A549 (cell line): ENCODE results near the gene TF. TPM values are rescaled to one million over a fixed set of nuclear protein-coding genes. Genes with fewer than 3 reads are reported as not detected.

ENCODE experiments used
- ATAC-seq, 2 experiments: fragments of 200-7000 bp in 1 of 2; fragments of >200 bp in 1 of 2; cut with Nextera tagmentation in 1 of 2; cut with Tn5 transposase in 1 of 2; 3 replicates each; pipeline versions ENCODE4 v1.8.0 to v1.9.1; 2018 to 2020; ENCODE audit warnings: mild to moderate bottlenecking in 1 of 2, moderate library complexity in 1 of 2
- CTCF ChIA-PET: fragments of 300-600 bp; sonication (Branson Sonifier 250); formaldehyde crosslinking; extraction: SDS; loops from one replicate; lab custom pipeline; 2021; ENCODE audit warnings: antibody characterized with exemption, inconsistent platforms; lab: Yijun Ruan, JAX
- POLR2A ChIA-PET: fragments of 350-600 bp; formaldehyde crosslinking; extraction: SDS; loops from one replicate; lab custom pipeline; 2021; ENCODE audit warnings: antibody characterized with exemption, inconsistent platforms; lab: Yijun Ruan, JAX
- DNase-seq, 2 experiments: peaks; one replicate each; pipeline versions ENCODE4 v3.0.0 to v3.0.0-alpha.2; 2011 to 2016; ENCODE audit warnings: low read depth in 1 of 2, low spot score in 1 of 2
- FAIRE-seq: peaks from 2 replicates; lab custom pipeline; 2011; peaks lifted over from hg19 to GRCh38; lab: Jason Lieb, UNC
- H3K27ac ChIP-seq, 2 experiments: fragments of >200 bp; sonication (Bioruptor Twin); formaldehyde crosslinking; 3 replicates each; pipeline ENCODE4 v1.5.1; 2016 to 2017
- H3K4me1 ChIP-seq: fragments of >200 bp; sonication (Bioruptor Twin); formaldehyde crosslinking; 3 replicates; pipeline ENCODE4 v1.6.1; 2016
- H3K4me2 ChIP-seq: fragments of >200 bp; sonication (Bioruptor Twin); formaldehyde crosslinking; 3 replicates; pipeline ENCODE4 v1.6.1; 2016
- H3K4me3 ChIP-seq: fragments of >200 bp; sonication (Bioruptor Twin); formaldehyde crosslinking; 3 replicates; pipeline ENCODE4 v1.5.1; 2016
- H3K9me3 ChIP-seq: fragments of >200 bp; sonication (Bioruptor Twin); formaldehyde crosslinking; 3 replicates; pipeline ENCODE4 v1.6.1; 2016
- CEBPB ChIP-seq, 2 experiments: fragments of >200 bp in 1 of 2; sonication (Bioruptor Twin) in 1 of 2; formaldehyde crosslinking in 1 of 2; IDR thresholded peaks; 2 replicates each; pipeline ENCODE4 v1.6.1; 2012 to 2016
- EHF ChIP-seq: fragments of 250-450 bp; sonication (Bioruptor Pico); IDR thresholded peaks from 2 replicates; pipeline ENCODE4 v1.5.0; 2020; ENCODE audit warnings: mild to moderate bottlenecking
- GATA3 ChIP-seq: IDR thresholded peaks from 2 replicates; pipeline ENCODE4 v1.6.1; 2012; ENCODE audit warnings: borderline replicate concordance
- HDAC2 ChIP-seq: fragments of 200-600 bp; sonication (generic); IDR thresholded peaks from 2 replicates; pipeline ENCODE4 v1.6.1; 2016
- HES2 ChIP-seq: fragments of >200 bp; sonication (Bioruptor Twin); formaldehyde crosslinking; IDR thresholded peaks from 2 replicates; pipeline ENCODE4 v1.6.1; 2016
- HOXB13 ChIP-seq: fragments of 250-450 bp; sonication (Bioruptor Pico); IDR thresholded peaks from 2 replicates; pipeline ENCODE4 v1.5.0; 2020; ENCODE audit warnings: low read depth, mild to moderate bottlenecking, moderate library complexity
- HOXB5 ChIP-seq: fragments of 250-450 bp; sonication (Bioruptor Pico); IDR thresholded peaks from 2 replicates; pipeline ENCODE4 v1.5.0; 2020; ENCODE audit warnings: mild to moderate bottlenecking, moderate library complexity
- JUNB ChIP-seq: fragments of >200 bp; sonication (Bioruptor Twin); formaldehyde crosslinking; IDR thresholded peaks from 2 replicates; pipeline ENCODE4 v1.6.1; 2016
- KDM5A ChIP-seq: fragments of 200-600 bp; sonication (generic); IDR thresholded peaks from 2 replicates; pipeline ENCODE4 v1.6.1; 2016; ENCODE audit warnings: antibody characterized with exemption, mild to moderate bottlenecking
- MAFK ChIP-seq: fragments of 450-650 bp; IDR thresholded peaks from 2 replicates; pipeline ENCODE4 v1.6.1; 2014; ENCODE audit not compliant: partially characterized antibody
- NFE2L2 ChIP-seq: fragments of 150-350 bp; conservative IDR thresholded peaks from 2 replicates; pipeline ENCODE4 v1.6.1; 2014; ENCODE audit warnings: low read length
- PBX3 ChIP-seq: IDR thresholded peaks from 2 replicates; pipeline ENCODE4 v1.6.1; 2012
- POLR2A ChIP-seq: IDR thresholded peaks from 2 replicates; pipeline ENCODE4 v1.6.1; 2012; ENCODE audit warnings: mild to moderate bottlenecking, low read length
- RCOR1 ChIP-seq: fragments of 150-350 bp; IDR thresholded peaks from 2 replicates; pipeline ENCODE4 v1.6.1; 2014; ENCODE audit warnings: antibody characterized with exemption, low read length, low read depth
- SMC3 ChIP-seq: fragments of >200 bp; sonication (Bioruptor Twin); formaldehyde crosslinking; IDR thresholded peaks from 3 replicates; pipeline ENCODE4 v1.6.1; 2018; ENCODE audit warnings: inconsistent platforms
- SREBF2 ChIP-seq: fragments of 450-650 bp; IDR thresholded peaks from 2 replicates; pipeline ENCODE4 v1.6.1; 2014; ENCODE audit warnings: mild to moderate bottlenecking, moderate library complexity
- TP53 ChIP-seq: fragments of 250-450 bp; sonication (Bioruptor Pico); IDR thresholded peaks from 2 replicates; pipeline ENCODE4 v1.5.0; 2021; ENCODE audit warnings: mild to moderate bottlenecking, moderate library complexity
- USF2 ChIP-seq: fragments of 450-650 bp; IDR thresholded peaks from 2 replicates; pipeline ENCODE4 v1.6.1; 2014; ENCODE audit warnings: antibody characterized with exemption
- ZSCAN20 ChIP-seq: fragments of 250-450 bp; sonication (Bioruptor Pico); IDR thresholded peaks from 2 replicates; pipeline ENCODE4 v1.8.0; 2022; ENCODE audit warnings: mild to moderate bottlenecking, moderate library complexity
- WGBS: methylation state at CpG from one replicate; pipeline ENCODE4 v1.1.6; 2017; ENCODE audit errors: missing lambda C conversion rate; 5-methylcytosine and 5-hydroxymethylcytosine counted together
- polyA plus RNA-seq, 4 experiments: library from polyadenylated mRNA; depleted of rRNA in 3 of 4; stranded (reverse); fragments of >200 nt; fragmentation: RNase III in 1 of 4; extraction: RNeasy Plus Mini Kit Qiagen cat#74134 plus additional on column Dnase treatment in 1 of 4; gene quantifications; 2 replicates in 3 of 4; 3 replicates in 1 of 4; pipeline ENCODE4 v1.2.3, GENCODE V29; 2011 to 2017
- TF ChIP-seq, protein P1 (sequence below): fragments of 250-450 bp; sonication (Bioruptor Pico); IDR thresholded peaks from 2 replicates; pipeline ENCODE4 v1.5.0; 2020; ENCODE audit warnings: low read depth, mild to moderate bottlenecking, moderate library complexity
- TF ChIP-seq, protein P2 (sequence below): fragments of 250-450 bp; sonication (Bioruptor Pico); IDR thresholded peaks from 2 replicates; pipeline ENCODE4 v1.5.0; 2021; ENCODE audit warnings: mild to moderate bottlenecking, moderate library complexity, borderline replicate concordance
- TF ChIP-seq, protein P3 (sequence below): IDR thresholded peaks from 2 replicates; pipeline ENCODE4 v1.6.1; 2012

Gene TF
- polyA plus RNA-seq, 2 of the 4 experiments (the other 2 are of a cell fraction): 0.53 to 10.5 TPM

DNA sequence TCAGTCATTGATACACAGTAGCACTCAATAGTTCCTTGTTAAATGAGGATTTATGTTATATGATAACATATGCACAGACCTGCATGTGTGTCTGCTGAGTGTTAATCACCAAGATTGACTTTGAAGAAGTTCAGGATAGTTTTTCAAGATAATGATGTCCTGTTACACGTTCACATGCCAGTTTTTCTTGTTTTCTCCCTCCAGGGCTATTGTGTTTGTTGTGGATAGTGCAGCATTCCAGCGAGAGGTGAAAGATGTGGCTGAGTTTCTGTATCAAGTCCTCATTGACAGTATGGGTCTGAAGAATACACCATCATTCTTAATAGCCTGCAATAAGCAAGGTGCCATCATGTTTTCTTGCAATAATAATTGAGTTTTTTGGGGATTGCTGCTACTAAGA is 69.2 kb downstream of the TF start:
- Histone ChIP-seq H3K4me3 (no peak overlapping the region), H3K9me3 (no peaks in the 10 kb centered on the region), H3K27ac (no peak overlapping the region), H3K4me1 (no peaks in the 10 kb centered on the region), H3K4me2 (no peak overlapping the region)
- CTCF ChIA-PET: no interaction called here
- no peak for DNase-seq
- 84% methylated on average over 2 of the region's 2 CpGs for WGBS
- TF ChIP-seq EHF (CRISPR knock-in tag): no peak
- no peak for TF ChIP-seq SREBF2
- no peak for TF ChIP-seq HES2
- TF ChIP-seq, protein P1, sequence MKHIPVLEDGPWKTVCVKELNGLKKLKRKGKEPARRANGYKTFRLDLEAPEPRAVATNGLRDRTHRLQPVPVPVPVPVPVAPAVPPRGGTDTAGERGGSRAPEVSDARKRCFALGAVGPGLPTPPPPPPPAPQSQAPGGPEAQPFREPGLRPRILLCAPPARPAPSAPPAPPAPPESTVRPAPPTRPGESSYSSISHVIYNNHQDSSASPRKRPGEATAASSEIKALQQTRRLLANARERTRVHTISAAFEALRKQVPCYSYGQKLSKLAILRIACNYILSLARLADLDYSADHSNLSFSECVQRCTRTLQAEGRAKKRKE (CRISPR knock-in tag): no peak
- TF ChIP-seq RCOR1: no peak
- no peak for ATAC-seq
- POLR2A ChIA-PET: no interaction called here
- FAIRE-seq: no peak

GRCh38 chr3:133820129-133820528 is 73.9 kb downstream of the TF start:
- WGBS: 86% methylated on average over 4 of the region's 4 CpGs
- DNase-seq (no peak), FAIRE-seq (no peak)
- no peak overlapping the region for H3K4me2 ChIP-seq
- POLR2A ChIA-PET: no interaction called here
- no peak for TF ChIP-seq JUNB
- TF ChIP-seq, protein P2, sequence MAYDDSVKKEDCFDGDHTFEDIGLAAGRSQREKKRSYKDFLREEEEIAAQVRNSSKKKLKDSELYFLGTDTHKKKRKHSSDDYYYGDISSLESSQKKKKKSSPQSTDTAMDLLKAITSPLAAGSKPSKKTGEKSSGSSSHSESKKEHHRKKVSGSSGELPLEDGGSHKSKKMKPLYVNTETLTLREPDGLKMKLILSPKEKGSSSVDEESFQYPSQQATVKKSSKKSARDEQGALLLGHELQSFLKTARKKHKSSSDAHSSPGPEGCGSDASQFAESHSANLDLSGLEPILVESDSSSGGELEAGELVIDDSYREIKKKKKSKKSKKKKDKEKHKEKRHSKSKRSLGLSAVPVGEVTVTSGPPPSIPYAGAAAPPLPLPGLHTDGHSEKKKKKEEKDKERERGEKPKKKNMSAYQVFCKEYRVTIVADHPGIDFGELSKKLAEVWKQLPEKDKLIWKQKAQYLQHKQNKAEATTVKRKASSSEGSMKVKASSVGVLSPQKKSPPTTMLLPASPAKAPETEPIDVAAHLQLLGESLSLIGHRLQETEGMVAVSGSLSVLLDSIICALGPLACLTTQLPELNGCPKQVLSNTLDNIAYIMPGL (CRISPR knock-in tag): no peak
- TF ChIP-seq POLR2A: no peak
- no peak for TF ChIP-seq KDM5A
- no peak for TF ChIP-seq TP53
- no peak for TF ChIP-seq NFE2L2
- TF ChIP-seq, protein P3, sequence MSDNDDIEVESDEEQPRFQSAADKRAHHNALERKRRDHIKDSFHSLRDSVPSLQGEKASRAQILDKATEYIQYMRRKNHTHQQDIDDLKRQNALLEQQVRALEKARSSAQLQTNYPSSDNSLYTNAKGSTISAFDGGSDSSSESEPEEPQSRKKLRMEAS: no peak
- no peak for TF ChIP-seq GATA3
- TF ChIP-seq, all 56 proteins: peak for 0
- CTCF ChIA-PET: interaction anchor here (0.6 kb wide), 1 partner anchor 12 kb away, joined by 3 read pairs; no protein-coding TSS in a partner anchor
- H3K4me3 ChIP-seq: no peak overlapping the region
- ATAC-seq: no peak
- no peaks in the 10 kb centered on the region for H3K9me3 ChIP-seq
- no peaks in the 10 kb centered on the region for H3K4me1 ChIP-seq
- no peak overlapping the region for H3K27ac ChIP-seq

- H3K4me3 ChIP-seq: no peak overlapping the region
- WGBS: 65% methylated on average over 3 of the region's 3 CpGs
- TF ChIP-seq SREBF2: no peak
- no peak for TF ChIP-seq SMC3
- TF ChIP-seq ZSCAN20 (CRISPR knock-in tag): no peak
- no peak for TF ChIP-seq HDAC2
- no peak for TF ChIP-seq HOXB13 (CRISPR knock-in tag)
- no peak for TF ChIP-seq HOXB5 (CRISPR knock-in tag)
- TF ChIP-seq USF2: no peak
- TF ChIP-seq PBX3: no peak
- no peak for TF ChIP-seq MAFK
- TF ChIP-seq CEBPB (IDR thresholded peaks at IDR 0.05): no peak
- TF ChIP-seq, all 56 proteins: peak for 0
- no peaks in the 10 kb centered on the region for H3K9me3 ChIP-seq
- CTCF ChIA-PET: no interaction called here
- H3K4me2 ChIP-seq: no peak overlapping the region
- no peaks in the 10 kb centered on the region for H3K4me1 ChIP-seq
- POLR2A ChIA-PET: no interaction called here
- DNase-seq (no peak), FAIRE-seq (no peak), ATAC-seq (no peak)
- no peak overlapping the region for H3K27ac ChIP-seq
These were observed 74.9 kb downstream of the TF start for GRCh38 chr3:133820889-133821675.
